ENCODE results near the gene IL4R.
"Not testable (repeated sequence)": the region's sequence is repeated elsewhere in the genome, so short reads cannot be mapped to it uniquely, and the experiment has no call there.

The IL4R gene

GRCh38 chr16:27384425-27384824, 70.7 kb downstream of the IL4R start:
- DNase-seq, result no peak

- no peak for DNase-seq
Observed at GRCh38 chr16:27385398-27385797, 71.6 kb downstream of the IL4R start.

GRCh38 chr16:27386674-27387073, 72.9 kb downstream of the IL4R start:
- no peak for DNase-seq

- DNase-seq, result no peak
Observed at GRCh38 chr16:27387724-27388123, 74.0 kb downstream of the IL4R start.

- no peak for DNase-seq
Observed at GRCh38 chr16:27389272-27389961, 75.6 kb downstream of the IL4R start.

GRCh38 chr16:27390151-27390550, 76.4 kb downstream of the IL4R start:
- no peak for DNase-seq

GRCh38 chr16:27392671-27393070, 78.9 kb downstream of the IL4R start:
- peak; percentile 26 for DNase-seq

- DNase-seq, result no peak
Observed at GRCh38 chr16:27394516-27394915, 80.7 kb downstream of the IL4R start.

- not testable (repeated sequence) for DNase-seq
Observed at GRCh38 chr16:27398341-27398893, 84.6 kb downstream of the IL4R start.

GRCh38 chr16:27398894-27399853, 85.4 kb downstream of the IL4R start:
- no peak for DNase-seq

GRCh38 chr16:27399969-27400368, 86.2 kb downstream of the IL4R start:
- DNase-seq, result no peak

- DNase-seq, result peak; percentile 43
Observed at GRCh38 chr16:27400751-27401620, 87.2 kb downstream of the IL4R start.

- DNase-seq, result peak; percentile 38
Observed at GRCh38 chr16:27401768-27402568, 88.2 kb downstream of the IL4R start, which contains the start of gene IL21R. Gene IL21R (plus strand): TSS chr16:27402174. CDS start chr16:27430072, 27,898 bp downstream.

GRCh38 chr16:27402569-27402963, 88.8 kb downstream of the IL4R start:
- no peak for DNase-seq

- DNase-seq, result no peak
Observed at GRCh38 chr16:27402964-27403600, 89.3 kb downstream of the IL4R start.

- DNase-seq, result no peak
Observed at GRCh38 chr16:27403601-27403992, 89.8 kb downstream of the IL4R start.

GRCh38 chr16:27404163-27404823, 90.5 kb downstream of the IL4R start:
- no peak for DNase-seq

- DNase-seq, result no peak
Observed at GRCh38 chr16:27405546-27406451, 92.0 kb downstream of the IL4R start.

GRCh38 chr16:27406511-27407128, 92.8 kb downstream of the IL4R start:
- no peak for DNase-seq
